HAP-1 (cell line): ENCODE data around the gene TOB1.

Experiments used
- DNase-seq, 2 experiments: peaks; one replicate each; pipeline ENCODE4 v3.0.0-alpha.2; 2016 to 2020; ENCODE audit warnings: low spot score in 2 of 2
- H3K27me3 ChIP-seq: fragments of 250-450 bp; sonication (Bioruptor Pico); 2 replicates; pipeline ENCODE4 v1.5.1; 2020; ENCODE audit warnings: low read depth, mild to moderate bottlenecking, moderate library complexity
- H3K36me3 ChIP-seq: fragments of 250-450 bp; sonication (Bioruptor Pico); replicated peaks from 2 replicates; pipeline ENCODE4 v1.5.1; 2020; ENCODE audit warnings: mild to moderate bottlenecking
- H3K4me1 ChIP-seq: fragments of 250-450 bp; sonication (Bioruptor Pico); 2 replicates; pipeline ENCODE4 v1.5.1; 2020; ENCODE audit warnings: mild to moderate bottlenecking
- H3K4me3 ChIP-seq: fragments of 250-450 bp; sonication (Bioruptor Pico); 2 replicates; pipeline ENCODE4 v1.5.1; 2020; ENCODE audit warnings: mild to moderate bottlenecking, moderate library complexity
- H3K9me3 ChIP-seq: fragments of 250-450 bp; sonication (Bioruptor Pico); 2 replicates; pipeline ENCODE4 v1.5.1; 2020; ENCODE audit warnings: mild to moderate bottlenecking, moderate library complexity
- in situ Hi-C: fragments of 300-500 bp; cut with MboI; formaldehyde crosslinking; loops from 3 replicates; pipeline ENCODE4 v1.14.3; 2020; ENCODE audit warnings: low sequenced_read_pairs, inconsistent platforms, mixed read lengths

Gene TOB1

DNA sequence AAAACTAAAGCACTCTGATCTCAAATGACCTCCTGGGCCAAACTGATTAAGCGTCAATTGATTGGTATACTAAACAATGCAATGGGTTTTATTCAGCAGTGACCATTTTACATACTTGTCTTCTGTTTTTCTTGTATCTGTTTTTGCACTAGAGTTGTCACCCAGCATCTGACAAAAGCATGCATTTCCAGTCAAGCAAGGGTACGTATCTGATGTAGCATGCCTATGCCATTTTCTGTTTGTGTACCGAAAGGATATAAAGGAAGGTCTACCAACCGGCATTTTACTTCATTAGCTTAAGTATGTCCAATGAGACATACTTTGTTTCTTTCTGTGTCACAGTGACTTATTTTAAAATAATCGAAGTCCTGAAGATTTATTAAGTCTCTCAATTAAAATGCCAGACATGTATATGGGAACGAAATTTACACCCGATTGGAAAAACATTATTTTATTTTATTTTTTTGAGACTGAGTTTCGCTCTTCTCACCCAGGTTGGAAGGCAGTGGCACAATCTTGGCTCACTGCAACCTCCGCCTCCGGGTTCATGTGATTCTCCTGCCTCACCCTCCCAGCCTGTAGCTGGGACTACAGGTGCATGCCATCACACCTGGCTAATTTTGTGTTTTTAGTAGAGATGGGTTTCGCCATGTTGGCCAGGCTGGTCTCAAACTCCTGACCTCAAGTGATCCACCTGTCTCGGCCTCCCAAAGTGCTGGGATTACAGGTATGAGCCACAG is 7.5 kb downstream of the TOB1 start:
- H3K4me1 ChIP-seq, result peaks cover 11% of the 10 kb centered on the region
- in situ Hi-C loops, result no loop called here
- H3K27me3 ChIP-seq, result no peaks in the 10 kb centered on the region
- H3K4me3 ChIP-seq, result no peak overlapping the region
- no peak for DNase-seq
- peaks cover 14% of the 10 kb centered on the region for H3K36me3 ChIP-seq
- no peaks in the 10 kb centered on the region for H3K9me3 ChIP-seq

- no peaks in the 10 kb centered on the region for H3K9me3 ChIP-seq
- peaks cover 4% of the 10 kb centered on the region; the same call in 1 of the 2 replicates for H3K27me3 ChIP-seq
- no peaks in the 10 kb centered on the region for H3K36me3 ChIP-seq
- in situ Hi-C loops, result no loop called here
- no peaks in the 10 kb centered on the region; the same call in 1 of the 2 replicates for H3K4me1 ChIP-seq
- DNase-seq, result no peak
- H3K4me3 ChIP-seq, result no peak overlapping the region
These were observed 9.7 kb downstream of the TOB1 start for GRCh38 chr17:50856431-50856830.

DNA sequence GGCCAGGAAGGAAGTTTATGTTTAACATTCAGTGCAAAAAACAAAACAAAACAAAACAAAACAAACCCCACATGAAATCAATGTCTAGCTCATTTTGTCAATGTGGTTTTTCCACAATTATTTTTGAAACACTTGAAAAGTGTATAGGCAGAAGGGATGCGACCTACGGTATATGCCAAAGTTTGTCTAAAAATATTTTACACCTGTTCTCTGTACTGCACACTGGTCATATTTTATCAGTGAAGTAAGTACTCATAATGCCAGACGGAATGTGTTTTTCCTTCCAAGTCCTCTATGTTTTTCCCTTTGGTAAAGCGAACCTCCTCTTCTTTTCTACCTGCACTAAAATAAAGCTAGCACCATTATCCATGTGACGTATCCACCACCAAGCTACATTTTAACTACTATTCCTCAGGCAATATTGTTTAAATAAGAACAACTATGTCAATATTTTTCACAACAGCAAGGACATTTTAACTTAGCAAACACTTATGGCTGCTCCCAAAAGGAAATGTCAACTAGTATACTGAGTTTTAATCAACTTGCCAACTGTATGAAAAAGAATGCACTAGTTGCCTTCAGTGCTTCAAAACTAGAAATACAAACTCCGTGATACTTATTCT is 10.3 kb downstream of the TOB1 start:
- DNase-seq, result no peak
- Histone ChIP-seq H3K4me3 (no peak overlapping the region), H3K27me3 (peaks cover 4% of the 10 kb centered on the region; the same call in 1 of the 2 replicates), H3K4me1 (no peaks in the 10 kb centered on the region; the same call in 1 of the 2 replicates), H3K9me3 (no peaks in the 10 kb centered on the region), H3K36me3 (no peaks in the 10 kb centered on the region)
- in situ Hi-C loops, result no loop called here

DNA sequence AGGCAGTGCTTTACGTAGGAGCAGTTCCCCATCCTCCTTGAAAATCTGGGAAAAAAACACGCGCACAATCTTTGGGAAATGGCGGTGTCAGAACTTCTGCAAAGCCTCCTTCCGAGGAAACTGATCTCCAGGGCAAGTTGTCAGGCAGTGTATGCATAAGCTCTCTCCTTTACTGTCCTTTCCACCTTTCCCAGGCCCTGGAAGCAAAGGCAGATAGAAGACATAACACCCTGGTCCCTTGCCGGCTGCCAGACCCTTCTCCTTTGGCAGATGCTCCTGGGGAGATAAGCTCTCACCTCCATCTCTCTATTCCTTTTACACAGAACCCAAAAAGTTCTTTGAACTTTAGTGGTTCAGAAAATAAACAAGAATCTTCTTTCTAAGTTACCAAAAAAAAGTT is 12.4 kb downstream of the TOB1 start:
- H3K27me3 ChIP-seq, result peaks cover 4% of the 10 kb centered on the region; the same call in 1 of the 2 replicates
- no peak for DNase-seq
- H3K9me3 ChIP-seq, result no peaks in the 10 kb centered on the region
- in situ Hi-C loops, result no loop called here
- no peaks in the 10 kb centered on the region; the same call in 1 of the 2 replicates for H3K4me1 ChIP-seq
- H3K36me3 ChIP-seq, result no peaks in the 10 kb centered on the region
- no peak overlapping the region for H3K4me3 ChIP-seq

DNA sequence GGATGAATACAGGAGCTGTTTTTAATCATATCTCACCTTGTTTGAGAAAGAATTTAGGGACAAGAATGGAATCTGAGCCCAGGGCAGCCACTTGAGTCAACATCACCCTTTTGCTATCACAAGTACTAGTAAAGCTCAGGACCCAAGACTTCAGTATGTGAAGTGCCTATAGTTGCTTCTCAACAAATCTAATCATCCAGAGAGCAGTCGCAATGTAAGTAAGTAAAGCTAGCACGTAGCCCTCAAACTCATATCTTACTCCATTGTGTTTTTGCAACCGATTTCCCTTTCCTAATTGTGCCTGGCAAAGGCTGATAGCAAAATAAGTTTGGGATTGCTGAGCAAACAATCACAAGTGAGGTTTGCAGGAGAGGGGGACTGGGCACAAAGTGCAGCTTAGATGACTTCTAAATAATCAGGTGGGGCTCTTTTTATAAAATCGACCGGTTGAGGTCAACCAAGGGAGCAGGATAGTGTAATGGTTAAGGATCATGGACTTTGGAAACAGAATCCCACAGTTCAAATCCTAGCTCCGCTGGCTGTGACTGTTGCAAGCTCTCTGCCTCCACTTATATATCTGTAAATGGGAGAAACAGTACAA is 13.0 kb downstream of the TOB1 start:
- in situ Hi-C loops, result no loop called here
- peaks cover 4% of the 10 kb centered on the region; the same call in 1 of the 2 replicates for H3K27me3 ChIP-seq
- no peaks in the 10 kb centered on the region; the same call in 1 of the 2 replicates for H3K4me1 ChIP-seq
- no peaks in the 10 kb centered on the region for H3K9me3 ChIP-seq
- no peak for DNase-seq
- H3K36me3 ChIP-seq, result no peaks in the 10 kb centered on the region
- no peak overlapping the region for H3K4me3 ChIP-seq

DNA sequence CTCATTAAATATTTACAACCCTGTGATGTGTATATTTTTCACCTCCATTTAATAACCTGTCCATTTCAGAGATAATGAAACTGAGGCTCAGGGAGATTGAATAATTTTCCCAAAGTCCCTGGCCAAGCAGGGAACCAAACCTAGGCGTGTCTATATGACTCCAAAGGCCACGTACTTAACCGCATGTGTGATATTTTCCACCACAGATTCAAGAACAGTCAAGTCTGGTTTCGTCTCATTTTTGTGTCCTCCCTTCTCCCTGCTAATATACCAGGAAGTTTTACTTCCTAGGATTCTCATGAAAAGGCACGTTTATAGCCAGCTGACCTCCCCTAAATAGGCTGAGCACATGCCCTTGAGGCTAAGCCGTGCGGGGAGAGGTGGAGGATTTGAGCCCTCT is 15.5 kb downstream of the TOB1 start:
- H3K4me1 ChIP-seq, result no peaks in the 10 kb centered on the region; the same call in 1 of the 2 replicates
- peaks cover 4% of the 10 kb centered on the region; the same call in 1 of the 2 replicates for H3K27me3 ChIP-seq
- in situ Hi-C loops, result no loop called here
- no peaks in the 10 kb centered on the region for H3K36me3 ChIP-seq
- no peaks in the 10 kb centered on the region for H3K9me3 ChIP-seq
- DNase-seq, result no peak
- no peak overlapping the region for H3K4me3 ChIP-seq

GRCh38 chr17:50848711-50849110 is 17.4 kb downstream of the TOB1 start:
- in situ Hi-C loops, result no loop called here
- H3K9me3 ChIP-seq, result no peaks in the 10 kb centered on the region

GRCh38 chr17:50848039-50848438 is 18.1 kb downstream of the TOB1 start:
- no peaks in the 10 kb centered on the region; the same call in 1 of the 2 replicates for H3K4me1 ChIP-seq
- H3K36me3 ChIP-seq, result no peaks in the 10 kb centered on the region
- no peaks in the 10 kb centered on the region for H3K9me3 ChIP-seq
- H3K27me3 ChIP-seq, result peaks cover 1% of the 10 kb centered on the region; the same call in 1 of the 2 replicates
- in situ Hi-C loops, result no loop called here
- no peak for DNase-seq
- H3K4me3 ChIP-seq, result no peak overlapping the region

More at GRCh38 chr17:50848711-50849110, 17.4 kb downstream of the TOB1 start:
- Histone ChIP-seq H3K27me3 (peaks cover 4% of the 10 kb centered on the region; the same call in 1 of the 2 replicates), H3K36me3 (no peaks in the 10 kb centered on the region), H3K4me1 (no peaks in the 10 kb centered on the region; the same call in 1 of the 2 replicates), H3K4me3 (no peak overlapping the region)
- DNase-seq, result no peak

- Histone ChIP-seq H3K9me3 (no peaks in the 10 kb centered on the region), H3K27me3 (no peaks in the 10 kb centered on the region), H3K36me3 (no peaks in the 10 kb centered on the region), H3K4me3 (no peak overlapping the region), H3K4me1 (no peaks in the 10 kb centered on the region; the same call in 1 of the 2 replicates)
- in situ Hi-C loops, result no loop called here
- DNase-seq, result no peak
These were observed 18.6 kb downstream of the TOB1 start for GRCh38 chr17:50847566-50847965.

DNA sequence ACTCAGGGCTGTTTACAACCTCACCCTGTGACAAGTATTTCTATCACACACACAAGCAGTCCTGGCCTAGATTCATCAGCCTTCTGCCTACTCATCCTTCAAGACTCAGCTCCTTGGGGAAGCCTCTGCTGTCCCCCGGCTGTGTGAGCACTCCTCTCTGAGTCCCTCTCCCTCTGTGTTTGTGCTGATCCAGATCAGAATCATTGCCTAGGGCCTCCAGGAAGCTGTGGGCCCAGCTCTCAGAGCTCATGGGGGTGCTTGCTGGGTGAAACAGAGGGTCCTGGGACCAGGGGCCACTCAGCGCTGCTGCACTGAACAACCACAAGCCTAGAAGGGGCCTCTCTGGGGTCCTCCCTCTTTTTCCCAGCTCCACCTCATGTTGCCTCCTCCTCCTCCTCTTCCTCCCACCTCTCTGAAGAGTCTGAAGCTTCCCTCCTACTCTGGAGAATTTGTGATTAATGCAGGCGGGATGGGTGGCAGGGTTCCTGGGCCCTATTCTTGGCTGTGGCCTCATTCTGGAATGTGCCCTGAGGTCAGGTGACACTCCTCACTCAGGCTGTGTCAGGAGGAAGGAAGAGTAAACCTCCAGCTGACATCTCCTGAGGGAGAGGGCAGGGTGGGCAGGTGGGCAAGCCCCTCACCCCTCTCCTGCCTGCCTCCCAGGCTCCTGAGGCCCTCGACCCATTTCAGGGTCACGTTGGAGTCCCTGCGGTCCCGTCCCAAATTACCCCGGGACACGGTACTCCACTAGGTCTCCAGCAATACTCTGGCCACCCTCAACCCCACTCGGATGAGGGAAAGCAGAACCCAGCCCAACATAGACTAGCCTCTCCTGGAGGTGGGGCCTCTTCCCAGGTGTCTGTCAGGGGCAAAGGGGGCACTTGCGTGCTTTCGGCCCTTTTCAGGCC is 20.7 kb downstream of the TOB1 start:
- Histone ChIP-seq H3K36me3 (no peaks in the 10 kb centered on the region), H3K27me3 (no peaks in the 10 kb centered on the region), H3K4me1 (no peaks in the 10 kb centered on the region), H3K4me3 (no peak overlapping the region), H3K9me3 (no peaks in the 10 kb centered on the region)
- no peak for DNase-seq
- in situ Hi-C loops, result no loop called here

DNA sequence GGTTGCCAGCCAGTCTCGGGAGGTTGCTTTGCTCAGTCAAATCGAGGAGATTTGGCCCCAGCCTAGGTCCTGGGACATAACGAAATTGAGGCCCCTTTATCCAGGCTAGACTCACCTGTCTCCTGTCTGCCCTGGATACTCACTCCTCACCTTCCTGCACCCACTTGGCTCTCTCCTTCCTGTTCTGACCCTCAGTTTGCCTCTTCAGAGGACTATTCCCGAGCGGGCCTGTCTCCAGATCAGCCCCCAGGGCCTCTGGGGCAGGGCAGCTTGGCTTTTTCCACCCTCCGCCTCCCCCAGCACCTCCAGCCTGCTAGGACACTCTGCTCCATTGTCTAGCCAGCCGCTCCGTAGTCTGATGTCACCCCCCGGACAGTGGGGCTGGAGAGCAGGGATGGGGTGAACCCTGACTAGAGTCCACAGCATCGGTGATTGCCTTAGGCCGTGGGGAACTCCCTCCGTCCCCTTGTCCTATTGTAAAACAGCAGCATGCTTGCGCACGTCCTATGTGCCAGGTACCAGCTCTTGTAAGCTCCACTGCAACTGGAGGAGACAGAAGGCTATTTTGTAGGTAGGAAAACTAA is 21.9 kb downstream of the TOB1 start:
- DNase-seq, result no peak
- H3K36me3 ChIP-seq, result no peaks in the 10 kb centered on the region
- H3K27me3 ChIP-seq, result no peaks in the 10 kb centered on the region
- no peaks in the 10 kb centered on the region for H3K4me1 ChIP-seq
- no peak overlapping the region for H3K4me3 ChIP-seq
- H3K9me3 ChIP-seq, result no peaks in the 10 kb centered on the region
- in situ Hi-C loops, result loop anchor here (5.0 kb wide), 2 partner anchors 57 to 297 kb away; partner anchors contain the start of gene SPATA20

DNA sequence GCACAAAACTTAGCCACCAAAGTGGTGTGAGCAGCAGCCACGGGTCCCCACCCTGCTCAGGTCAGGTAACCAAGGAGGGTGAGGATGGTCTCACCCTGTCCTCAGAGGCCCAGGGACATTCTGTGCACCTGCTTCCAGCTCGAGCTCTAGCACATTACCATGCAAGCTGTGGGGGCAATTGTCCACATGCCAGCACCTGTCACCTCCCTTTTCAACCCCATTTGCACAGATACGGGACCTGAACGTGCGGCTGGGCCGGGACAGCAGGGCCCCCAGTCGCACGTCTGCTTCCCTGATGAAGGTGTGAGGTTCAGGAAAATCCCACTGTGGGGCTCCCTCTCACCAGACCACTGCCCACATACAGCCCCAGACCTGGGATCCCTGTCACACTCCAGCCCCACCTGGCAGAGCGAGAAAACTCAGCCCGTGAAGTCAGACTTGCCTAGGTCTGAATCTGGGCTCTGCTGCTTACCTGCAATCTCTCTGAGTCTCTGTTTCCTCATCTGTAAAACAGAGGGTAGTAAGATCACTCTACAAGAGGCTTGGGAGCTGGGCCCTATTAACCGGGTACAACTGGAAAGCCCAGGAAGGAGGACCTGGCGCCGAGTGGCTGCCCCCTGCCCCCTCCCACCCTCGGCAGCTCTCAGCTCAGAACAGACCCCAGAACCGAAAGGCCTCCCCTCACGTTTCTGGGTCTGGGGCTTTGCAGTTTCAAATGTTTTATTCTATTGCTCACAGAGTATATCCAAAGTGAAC is 22.8 kb downstream of the TOB1 start:
- in situ Hi-C loops, result loop anchor here (5.0 kb wide), 2 partner anchors 56 to 296 kb away; partner anchors contain the start of gene SPATA20
- no peaks in the 10 kb centered on the region for H3K27me3 ChIP-seq
- no peak for DNase-seq
- no peaks in the 10 kb centered on the region for H3K36me3 ChIP-seq
- H3K4me3 ChIP-seq, result no peak overlapping the region
- no peaks in the 10 kb centered on the region for H3K4me1 ChIP-seq
- H3K9me3 ChIP-seq, result no peaks in the 10 kb centered on the region
